ENCODE measurements around the gene SLC25A52.
A peak's percentile ranks its signal among the peaks of the same experiment; 100 is the strongest.

The SLC25A52 gene

GRCh38 chr18:31792580-31792911 lies 31.9 kb upstream of the SLC25A52 start:
- Histone ChIP-seq H3K4me3 (ENCODE audit: control insufficient read depth in 1 of 7, extremely low read depth in 1 of 7, insufficient read depth in 4 of 7, low read depth in 2 of 7, low read length in 6 of 7) (no peak overlapping the region), H3K9me3 (ENCODE audit: control extremely low read depth in 1 of 5, control insufficient read depth in 4 of 5, insufficient read depth in 2 of 5, low read depth in 1 of 5, low read length in 4 of 5) (no peaks in the 10 kb centered on the region), H3K4me1 (ENCODE audit: control extremely low read depth in 1 of 4, control insufficient read depth in 4 of 4, insufficient read depth in 4 of 4, low read length in 3 of 4) (peaks cover 0 to 27% (median 5%) of the 10 kb centered on the region in 4 experiments), H3K27me3 (replicated peaks in 2 of 5; ENCODE audit: control insufficient read depth in 4 of 5, insufficient read depth in 5 of 5, low read length in 4 of 5) (no peaks in the 10 kb centered on the region), H3K27ac (ENCODE audit: insufficient read depth in 1 of 2, low read depth in 1 of 2, low read length in 2 of 2, poor library complexity in 1 of 2, severe bottlenecking in 2 of 2) (no peak overlapping the region), H3K36me3 (ENCODE audit: control insufficient read depth in 4 of 4, insufficient read depth in 4 of 4, low read length in 3 of 4) (no peaks in the 10 kb centered on the region)
- ChIA-PET POLR2A (interaction anchor here (0.6 kb wide), 1 partner anchor 22 kb away, joined by 4 read pairs; no protein-coding TSS in a partner anchor), CTCF (interaction anchor here (1.1 to 1.6 kb wide), 2 partner anchors 30 to 68 kb away, joined by 3 to 4 read pairs; no protein-coding TSS in a partner anchor)
- WGBS (ENCODE audit: insufficient coverage), result 96% methylated on average over 2 of the region's 2 CpGs
- DNase-seq, result no peak

- no peaks in the 10 kb centered on the region for H3K27me3 ChIP-seq (replicated peaks in 2 of 5; ENCODE audit: control insufficient read depth in 4 of 5, insufficient read depth in 5 of 5, low read length in 4 of 5)
- 84% methylated on average over 5 of the region's 6 CpGs for WGBS (ENCODE audit: insufficient coverage)
- H3K9me3 ChIP-seq (ENCODE audit: control extremely low read depth in 1 of 5, control insufficient read depth in 4 of 5, insufficient read depth in 2 of 5, low read depth in 1 of 5, low read length in 4 of 5), result no peaks in the 10 kb centered on the region
- H3K4me1 ChIP-seq (ENCODE audit: control extremely low read depth in 1 of 4, control insufficient read depth in 4 of 4, insufficient read depth in 4 of 4, low read length in 3 of 4), result peaks cover 0 to 27% (median 5%) of the 10 kb centered on the region in 4 experiments
- ChIA-PET POLR2A (no interaction called here), CTCF (interaction anchor here (1.2 to 1.6 kb wide), 2 partner anchors 28 to 67 kb away, joined by 3 to 4 read pairs; no protein-coding TSS in a partner anchor)
- DNase-seq, result peak; percentile 5 to 61 (median 60)
- H3K4me3 ChIP-seq (ENCODE audit: control insufficient read depth in 1 of 7, extremely low read depth in 1 of 7, insufficient read depth in 4 of 7, low read depth in 2 of 7, low read length in 6 of 7), result no peak overlapping the region
- no peak overlapping the region for H3K27ac ChIP-seq (ENCODE audit: insufficient read depth in 1 of 2, low read depth in 1 of 2, low read length in 2 of 2, poor library complexity in 1 of 2, severe bottlenecking in 2 of 2)
- no peaks in the 10 kb centered on the region for H3K36me3 ChIP-seq (ENCODE audit: control insufficient read depth in 4 of 4, insufficient read depth in 4 of 4, low read length in 3 of 4)
Observed at GRCh38 chr18:31791817-31792579, 31.3 kb upstream of the SLC25A52 start.

- Histone ChIP-seq H3K4me3 (ENCODE audit: control insufficient read depth in 1 of 7, extremely low read depth in 1 of 7, insufficient read depth in 4 of 7, low read depth in 2 of 7, low read length in 6 of 7) (no peak overlapping the region), H3K4me1 (ENCODE audit: control extremely low read depth in 1 of 4, control insufficient read depth in 4 of 4, insufficient read depth in 4 of 4, low read length in 3 of 4) (peaks cover 0 to 27% (median 5%) of the 10 kb centered on the region in 4 experiments), H3K36me3 (ENCODE audit: control insufficient read depth in 4 of 4, insufficient read depth in 4 of 4, low read length in 3 of 4) (no peaks in the 10 kb centered on the region), H3K27ac (ENCODE audit: insufficient read depth in 1 of 2, low read depth in 1 of 2, low read length in 2 of 2, poor library complexity in 1 of 2, severe bottlenecking in 2 of 2) (no peak overlapping the region), H3K9me3 (ENCODE audit: control extremely low read depth in 1 of 5, control insufficient read depth in 4 of 5, insufficient read depth in 2 of 5, low read depth in 1 of 5, low read length in 4 of 5) (no peaks in the 10 kb centered on the region), H3K27me3 (replicated peaks in 2 of 5; ENCODE audit: control insufficient read depth in 4 of 5, insufficient read depth in 5 of 5, low read length in 4 of 5) (no peaks in the 10 kb centered on the region)
- CTCF ChIA-PET, result no interaction called here
- DNase-seq, result no peak
- WGBS (ENCODE audit: insufficient coverage), result 97% methylated on average over 8 of the region's 10 CpGs
- POLR2A ChIA-PET, result no interaction called here
Observed at GRCh38 chr18:31789409-31789808, 28.7 kb upstream of the SLC25A52 start.

GRCh38 chr18:31783059-31783458 lies 22.4 kb upstream of the SLC25A52 start:
- H3K36me3 ChIP-seq (ENCODE audit: control insufficient read depth in 4 of 4, insufficient read depth in 4 of 4, low read length in 3 of 4), result no peaks in the 10 kb centered on the region
- WGBS (ENCODE audit: insufficient coverage), result 100% methylated on average over 1 of the region's 3 CpGs
- no peaks in the 10 kb centered on the region for H3K27me3 ChIP-seq (replicated peaks in 2 of 5; ENCODE audit: control insufficient read depth in 4 of 5, insufficient read depth in 5 of 5, low read length in 4 of 5)
- DNase-seq, result no peak
- H3K9me3 ChIP-seq (ENCODE audit: control extremely low read depth in 1 of 5, control insufficient read depth in 4 of 5, insufficient read depth in 2 of 5, low read depth in 1 of 5, low read length in 4 of 5), result peaks cover 0 to 16% (median 6%) of the 10 kb centered on the region in 5 experiments
- ChIA-PET CTCF (no interaction called here), POLR2A (no interaction called here)
- no peak overlapping the region for H3K27ac ChIP-seq (ENCODE audit: insufficient read depth in 1 of 2, low read depth in 1 of 2, low read length in 2 of 2, poor library complexity in 1 of 2, severe bottlenecking in 2 of 2)
- H3K4me3 ChIP-seq (ENCODE audit: control insufficient read depth in 1 of 7, extremely low read depth in 1 of 7, insufficient read depth in 4 of 7, low read depth in 2 of 7, low read length in 6 of 7), result no peak overlapping the region
- no peaks in the 10 kb centered on the region for H3K4me1 ChIP-seq (ENCODE audit: control extremely low read depth in 1 of 4, control insufficient read depth in 4 of 4, insufficient read depth in 4 of 4, low read length in 3 of 4)

- Histone ChIP-seq H3K27me3 (replicated peaks in 2 of 5; ENCODE audit: control insufficient read depth in 4 of 5, insufficient read depth in 5 of 5, low read length in 4 of 5) (no peaks in the 10 kb centered on the region), H3K4me3 (ENCODE audit: control insufficient read depth in 1 of 7, extremely low read depth in 1 of 7, insufficient read depth in 4 of 7, low read depth in 2 of 7, low read length in 6 of 7) (no peak overlapping the region), H3K27ac (ENCODE audit: insufficient read depth in 1 of 2, low read depth in 1 of 2, low read length in 2 of 2, poor library complexity in 1 of 2, severe bottlenecking in 2 of 2) (no peak overlapping the region), H3K4me1 (ENCODE audit: control extremely low read depth in 1 of 4, control insufficient read depth in 4 of 4, insufficient read depth in 4 of 4, low read length in 3 of 4) (peaks cover 0 to 14% (median 0%) of the 10 kb centered on the region in 4 experiments), H3K36me3 (ENCODE audit: control insufficient read depth in 4 of 4, insufficient read depth in 4 of 4, low read length in 3 of 4) (no peaks in the 10 kb centered on the region), H3K9me3 (ENCODE audit: control extremely low read depth in 1 of 5, control insufficient read depth in 4 of 5, insufficient read depth in 2 of 5, low read depth in 1 of 5, low read length in 4 of 5) (peaks cover 0 to 21% (median 11%) of the 10 kb centered on the region in 5 experiments)
- POLR2A ChIA-PET, result no interaction called here
- no peak for DNase-seq
- CTCF ChIA-PET, result no interaction called here
Observed at GRCh38 chr18:31778391-31778950, 17.8 kb upstream of the SLC25A52 start.

GRCh38 chr18:31776093-31776492 lies 15.4 kb upstream of the SLC25A52 start:
- H3K4me3 ChIP-seq (ENCODE audit: control insufficient read depth in 1 of 7, extremely low read depth in 1 of 7, insufficient read depth in 4 of 7, low read depth in 2 of 7, low read length in 6 of 7), result no peak overlapping the region
- no peak for DNase-seq
- peaks cover 0 to 14% (median 0%) of the 10 kb centered on the region in 4 experiments for H3K4me1 ChIP-seq (ENCODE audit: control extremely low read depth in 1 of 4, control insufficient read depth in 4 of 4, insufficient read depth in 4 of 4, low read length in 3 of 4)
- H3K27ac ChIP-seq (ENCODE audit: insufficient read depth in 1 of 2, low read depth in 1 of 2, low read length in 2 of 2, poor library complexity in 1 of 2, severe bottlenecking in 2 of 2), result no peak overlapping the region
- 98% methylated on average over 9 of the region's 9 CpGs for WGBS (ENCODE audit: insufficient coverage)
- peaks cover 0 to 21% (median 11%) of the 10 kb centered on the region in 5 experiments for H3K9me3 ChIP-seq (ENCODE audit: control extremely low read depth in 1 of 5, control insufficient read depth in 4 of 5, insufficient read depth in 2 of 5, low read depth in 1 of 5, low read length in 4 of 5)
- no peaks in the 10 kb centered on the region for H3K27me3 ChIP-seq (replicated peaks in 2 of 5; ENCODE audit: control insufficient read depth in 4 of 5, insufficient read depth in 5 of 5, low read length in 4 of 5)
- CTCF ChIA-PET, result no interaction called here
- H3K36me3 ChIP-seq (ENCODE audit: control insufficient read depth in 4 of 4, insufficient read depth in 4 of 4, low read length in 3 of 4), result no peaks in the 10 kb centered on the region
- POLR2A ChIA-PET, result no interaction called here

GRCh38 chr18:31774962-31775361 lies 14.3 kb upstream of the SLC25A52 start:
- 97% methylated on average over 5 of the region's 5 CpGs for WGBS (ENCODE audit: insufficient coverage)
- peaks cover 0 to 18% (median 9%) of the 10 kb centered on the region in 5 experiments for H3K9me3 ChIP-seq (ENCODE audit: control extremely low read depth in 1 of 5, control insufficient read depth in 4 of 5, insufficient read depth in 2 of 5, low read depth in 1 of 5, low read length in 4 of 5)
- no peak overlapping the region for H3K27ac ChIP-seq (ENCODE audit: insufficient read depth in 1 of 2, low read depth in 1 of 2, low read length in 2 of 2, poor library complexity in 1 of 2, severe bottlenecking in 2 of 2)
- no peak overlapping the region for H3K4me3 ChIP-seq (ENCODE audit: control insufficient read depth in 1 of 7, extremely low read depth in 1 of 7, insufficient read depth in 4 of 7, low read depth in 2 of 7, low read length in 6 of 7)
- no peak for DNase-seq
- POLR2A ChIA-PET, result no interaction called here
- peaks cover 0 to 14% (median 0%) of the 10 kb centered on the region in 4 experiments for H3K4me1 ChIP-seq (ENCODE audit: control extremely low read depth in 1 of 4, control insufficient read depth in 4 of 4, insufficient read depth in 4 of 4, low read length in 3 of 4)
- no peaks in the 10 kb centered on the region for H3K36me3 ChIP-seq (ENCODE audit: control insufficient read depth in 4 of 4, insufficient read depth in 4 of 4, low read length in 3 of 4)
- CTCF ChIA-PET, result no interaction called here
- H3K27me3 ChIP-seq (replicated peaks in 2 of 5; ENCODE audit: control insufficient read depth in 4 of 5, insufficient read depth in 5 of 5, low read length in 4 of 5), result no peaks in the 10 kb centered on the region
